Peyer's patch (tissue), 4 donors: ENCODE measurements around the gene CA11. TPM values are rescaled to one million over a fixed set of nuclear protein-coding genes. Genes with fewer than 3 reads are reported as not detected.

ENCODE experiments used
- DNase-seq, 3 donors: peaks; one replicate each; pipeline ENCODE4 v3.0.0-alpha.2; 2017 to 2019
- H3K27ac ChIP-seq, 4 donors: fragments of 200-600 bp; sonication (generic); one replicate each; pipeline ENCODE4 v1.5.1; 2016 to 2019
- H3K27me3 ChIP-seq, 2 donors: fragments of 200-600 bp; sonication (generic); one replicate each; pipeline ENCODE4 v1.5.1; 2019
- H3K36me3 ChIP-seq, 3 donors: fragments of 200-600 bp; sonication (generic); one replicate each; pipeline ENCODE4 v1.5.1; 2016 to 2019
- H3K4me1 ChIP-seq, 4 donors: fragments of 200-600 bp; sonication (generic); one replicate each; pipeline ENCODE4 v1.5.1; 2016 to 2019
- H3K4me3 ChIP-seq, 4 donors: fragments of 200-600 bp; sonication (generic); 1 replicate in 3 of 4; 2 replicates in 1 of 4; pipeline ENCODE4 v1.5.1; 2016 to 2019; ENCODE audit warnings: mild to moderate bottlenecking in 1 of 4
- H3K9me3 ChIP-seq, 4 donors: fragments of 200-600 bp; sonication (generic); one replicate each; pipeline ENCODE4 v1.5.1; 2016 to 2019; ENCODE audit warnings: mild to moderate bottlenecking in 1 of 4
- POLR2A ChIP-seq, 2 donors: fragments of 450-650 bp; IDR thresholded peaks; one replicate each; pipeline ENCODE4 v1.5.1; 2017; ENCODE audit warnings: antibody characterized with exemption in 2 of 2, mild to moderate bottlenecking in 2 of 2, moderate library complexity in 2 of 2
- total RNA-seq, 4 donors: library from RNA; depleted of rRNA; stranded (reverse); fragments of >200 nt; gene quantifications; one replicate each; pipeline ENCODE4 v1.1.0, GENCODE V29; 2016
- TF ChIP-seq, protein P1 (sequence below), 6 experiments: fragments of 450-650 bp in 4 of 6; fragments of 200-600 bp in 2 of 6; sonication (generic) in 1 of 6; IDR thresholded peaks; one replicate each; pipeline ENCODE4 v1.5.1; 2017 to 2019; ENCODE audit warnings: antibody characterized with exemption in 6 of 6, mild to moderate bottlenecking in 3 of 6, moderate library complexity in 1 of 6

Gene CA11
- total RNA-seq, 4 donors from 2014 or later: 0.70 to 8.3 (median 2.1) TPM

DNA sequence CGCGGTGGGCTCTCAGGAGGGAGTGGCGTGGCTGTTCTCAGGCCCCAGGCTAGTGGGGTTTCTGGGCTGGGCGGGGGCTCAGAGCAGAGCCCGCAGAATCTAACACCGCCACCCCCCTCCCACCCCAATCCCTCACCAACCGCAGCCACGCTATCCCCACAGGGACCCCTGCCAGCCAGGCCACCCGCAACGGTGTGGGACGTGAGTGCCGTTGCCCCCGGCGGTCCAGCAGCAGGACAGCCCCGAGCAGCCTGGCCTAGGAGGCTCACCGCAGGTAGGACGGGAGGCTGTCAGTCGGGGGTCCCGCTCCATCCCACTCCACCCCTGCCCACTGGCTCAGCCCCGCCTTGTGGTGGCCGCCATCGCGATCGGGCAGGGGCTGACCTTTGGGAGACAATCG, 27.0 kb upstream of the CA11 start, which contains the start of gene NTN5:
NTN5 (minus strand) TSS at position 24 of the 400 bp plus-strand sequence. CDS start 2,031 bp downstream, outside the sequence.
- DNase-seq: no peak
- Histone ChIP-seq H3K4me3 (no peak within 1 kb of the TSS), H3K9me3 (no peaks in the 10 kb centered on the region), H3K27ac (no peak within 1 kb of the TSS), H3K36me3 (no peaks in the 10 kb centered on the region), H3K27me3 (no peaks in the 10 kb centered on the region), H3K4me1 (peaks cover 0 to 12% (median 0%) of the 10 kb centered on the region in 4 donors)
- TF ChIP-seq, protein P1, sequence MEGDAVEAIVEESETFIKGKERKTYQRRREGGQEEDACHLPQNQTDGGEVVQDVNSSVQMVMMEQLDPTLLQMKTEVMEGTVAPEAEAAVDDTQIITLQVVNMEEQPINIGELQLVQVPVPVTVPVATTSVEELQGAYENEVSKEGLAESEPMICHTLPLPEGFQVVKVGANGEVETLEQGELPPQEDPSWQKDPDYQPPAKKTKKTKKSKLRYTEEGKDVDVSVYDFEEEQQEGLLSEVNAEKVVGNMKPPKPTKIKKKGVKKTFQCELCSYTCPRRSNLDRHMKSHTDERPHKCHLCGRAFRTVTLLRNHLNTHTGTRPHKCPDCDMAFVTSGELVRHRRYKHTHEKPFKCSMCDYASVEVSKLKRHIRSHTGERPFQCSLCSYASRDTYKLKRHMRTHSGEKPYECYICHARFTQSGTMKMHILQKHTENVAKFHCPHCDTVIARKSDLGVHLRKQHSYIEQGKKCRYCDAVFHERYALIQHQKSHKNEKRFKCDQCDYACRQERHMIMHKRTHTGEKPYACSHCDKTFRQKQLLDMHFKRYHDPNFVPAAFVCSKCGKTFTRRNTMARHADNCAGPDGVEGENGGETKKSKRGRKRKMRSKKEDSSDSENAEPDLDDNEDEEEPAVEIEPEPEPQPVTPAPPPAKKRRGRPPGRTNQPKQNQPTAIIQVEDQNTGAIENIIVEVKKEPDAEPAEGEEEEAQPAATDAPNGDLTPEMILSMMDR (IDR thresholded peaks at IDR 0.05): no peak
- no peak for TF ChIP-seq POLR2A (IDR thresholded peaks at IDR 0.05)

GRCh38 chr19:48671446-48671995, 25.5 kb upstream of the CA11 start:
- Histone ChIP-seq H3K36me3 (no peaks in the 10 kb centered on the region), H3K4me3 (no peak overlapping the region), H3K4me1 (peaks cover 0 to 8% (median 0%) of the 10 kb centered on the region in 4 donors), H3K27me3 (no peaks in the 10 kb centered on the region), H3K27ac (no peak overlapping the region), H3K9me3 (no peaks in the 10 kb centered on the region)
- no peak for TF ChIP-seq POLR2A (IDR thresholded peaks at IDR 0.05)
- TF ChIP-seq, protein P1 (IDR thresholded peaks at IDR 0.05): no peak
- no peak for DNase-seq

GRCh38 chr19:48670699-48671445, 24.9 kb upstream of the CA11 start:
- no peak for TF ChIP-seq POLR2A (IDR thresholded peaks at IDR 0.05)
- TF ChIP-seq, protein P1 (IDR thresholded peaks at IDR 0.05): no peak
- Histone ChIP-seq H3K36me3 (no peaks in the 10 kb centered on the region), H3K9me3 (no peaks in the 10 kb centered on the region), H3K27me3 (no peaks in the 10 kb centered on the region), H3K4me1 (peaks cover 0 to 8% (median 0%) of the 10 kb centered on the region in 4 donors), H3K27ac (no peak overlapping the region), H3K4me3 (no peak overlapping the region)
- no peak for DNase-seq

GRCh38 chr19:48669903-48670668, 24.1 kb upstream of the CA11 start:
- no peaks in the 10 kb centered on the region for H3K9me3 ChIP-seq
- H3K27me3 ChIP-seq: no peaks in the 10 kb centered on the region
- H3K27ac ChIP-seq: no peak overlapping the region
- no peaks in the 10 kb centered on the region for H3K36me3 ChIP-seq
- no peak for DNase-seq
- H3K4me1 ChIP-seq: peaks cover 0 to under 1% (median 0%) of the 10 kb centered on the region in 4 donors
- TF ChIP-seq, protein P1 (IDR thresholded peaks at IDR 0.05): no peak
- TF ChIP-seq POLR2A (IDR thresholded peaks at IDR 0.05): no peak
- H3K4me3 ChIP-seq: no peak overlapping the region

DNA sequence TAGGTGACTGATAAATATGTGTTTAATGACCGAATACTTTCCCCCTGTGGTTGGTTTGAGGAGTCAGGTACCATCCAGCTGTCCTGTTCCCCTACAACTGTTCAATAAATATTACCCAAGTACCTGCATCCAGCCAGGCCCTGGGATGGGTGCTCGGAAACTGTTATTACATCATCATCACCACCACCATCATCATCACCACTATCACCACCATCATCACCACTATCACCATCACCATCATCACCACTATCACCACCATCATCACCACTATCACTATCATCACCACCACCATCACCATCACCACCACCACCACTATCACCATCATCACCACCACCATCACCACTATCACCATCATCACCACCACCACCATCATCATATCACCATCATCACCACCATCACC, 22.8 kb upstream of the CA11 start:
- H3K27ac ChIP-seq: no peak overlapping the region
- no peak overlapping the region for H3K4me3 ChIP-seq
- H3K9me3 ChIP-seq: no peaks in the 10 kb centered on the region
- no peaks in the 10 kb centered on the region for H3K36me3 ChIP-seq
- DNase-seq: no peak
- H3K27me3 ChIP-seq: no peaks in the 10 kb centered on the region
- no peak for TF ChIP-seq POLR2A (IDR thresholded peaks at IDR 0.05)
- TF ChIP-seq, protein P1 (IDR thresholded peaks at IDR 0.05): no peak
- no peaks in the 10 kb centered on the region for H3K4me1 ChIP-seq
